GM12878 (cell line): ENCODE data around the gene RYR2. TPM values are rescaled to one million over a fixed set of nuclear protein-coding genes. Genes with fewer than 3 reads are reported as not detected.

ENCODE experiments used
- ATAC-seq: fragments of 200-7000 bp; cut with Tn5 transposase; 3 replicates; pipeline ENCODE4 v1.9.1; 2020; ENCODE audit warnings: mild to moderate bottlenecking, moderate library complexity
- BruUV-seq: library from RNA; stranded (reverse); fragments of 400-500 nt; replicated peaks from 2 replicates; lab custom pipeline; 2021; lab: Mats Ljungman, UMichigan
- CTCF ChIA-PET: fragments of 300-600 bp; sonication (Branson Sonifier 250); formaldehyde crosslinking; extraction: SDS; loops from one replicate; lab custom pipeline; 2021; ENCODE audit warnings: inconsistent platforms; lab: Yijun Ruan, JAX
- POLR2A ChIA-PET: fragments of 350-600 bp; formaldehyde crosslinking; extraction: SDS; loops from one replicate; lab custom pipeline; 2021; ENCODE audit warnings: inconsistent platforms; lab: Charles Lee
- RAD21 ChIA-PET: fragments of 300-600 bp; sonication (Branson Sonifier 250); formaldehyde crosslinking; loops from one replicate; lab custom pipeline; 2023; ENCODE audit warnings: antibody characterized with exemption; ENCODE audit not compliant: unreplicated experiment; lab: Charles Lee
- SMC1A ChIA-PET: fragments of 300-600 bp; sonication (Branson Sonifier 250); formaldehyde crosslinking; loops from one replicate; lab custom pipeline; 2023; ENCODE audit not compliant: unreplicated experiment, uncharacterized antibody; lab: Charles Lee
- DNase-seq: peaks from one replicate; pipeline ENCODE4 v3.0.0-alpha.2; 2011; ENCODE audit warnings: low read depth, low spot score
- FAIRE-seq: peaks from 3 replicates; lab custom pipeline; 2011; peaks lifted over from hg19 to GRCh38; lab: Jason Lieb, UNC
- H2AFZ ChIP-seq: 2 replicates; pipeline ENCODE4 v1.6.0; 2011; ENCODE audit warnings: low read depth, low read length, control low read depth; ENCODE audit not compliant: control insufficient read depth
- H3K27ac ChIP-seq: 2 replicates; pipeline ENCODE4 v1.5.1; 2011; ENCODE audit warnings: control low read depth; ENCODE audit not compliant: control insufficient read depth, insufficient read depth
- H3K27me3 ChIP-seq, 2 experiments: replicated peaks in 1 of 2; 2 replicates each; pipeline versions ENCODE4 v1.6.0 to v1.6.1; 2011; ENCODE audit warnings: low read length in 1 of 2; ENCODE audit not compliant: control insufficient read depth in 2 of 2, insufficient read depth in 2 of 2
- H3K36me3 ChIP-seq, 2 experiments: 2 replicates each; pipeline ENCODE4 v1.5.1; 2011; ENCODE audit warnings: low read length in 1 of 2; ENCODE audit not compliant: control insufficient read depth in 2 of 2, insufficient read depth in 2 of 2
- H3K4me1 ChIP-seq: 2 replicates; pipeline ENCODE4 v1.6.1; 2011; ENCODE audit warnings: mild to moderate bottlenecking, low read length, moderate library complexity, mixed read lengths; ENCODE audit not compliant: control insufficient read depth, insufficient read depth
- H3K4me2 ChIP-seq: 2 replicates; pipeline ENCODE4 v1.6.0; 2011; ENCODE audit warnings: control low read depth; ENCODE audit not compliant: control insufficient read depth, insufficient read depth
- H3K4me3 ChIP-seq: fragments of 200-600 bp; sonication (generic); 2 replicates; pipeline ENCODE4 v1.5.1; 2016
- H3K79me2 ChIP-seq: 2 replicates; pipeline ENCODE4 v1.6.0; 2011; ENCODE audit warnings: low read length; ENCODE audit not compliant: control insufficient read depth, insufficient read depth
- H3K9ac ChIP-seq: 2 replicates; pipeline ENCODE4 v1.8.0; 2011; ENCODE audit warnings: low read length, control low read depth, mixed read lengths; ENCODE audit not compliant: control insufficient read depth, insufficient read depth
- H3K9me3 ChIP-seq: replicated peaks from 3 replicates; pipeline ENCODE4 v1.5.1; 2011; ENCODE audit warnings: mild to moderate bottlenecking, low read length; ENCODE audit not compliant: control insufficient read depth, insufficient read depth
- H4K20me1 ChIP-seq: 2 replicates; pipeline ENCODE4 v1.6.0; 2011; ENCODE audit not compliant: control insufficient read depth, insufficient read depth
- CHD2 ChIP-seq: IDR thresholded peaks from 2 replicates; pipeline ENCODE4 v1.6.1; 2011; ENCODE audit warnings: low read depth, low read length, improper control_type of control experiment, borderline replicate concordance
- CUX1 ChIP-seq: IDR thresholded peaks from 2 replicates; pipeline ENCODE4 v1.6.1; 2012; ENCODE audit warnings: improper control_type of control experiment, low read depth, low read length; ENCODE audit not compliant: insufficient replicate concordance
- E2F8 ChIP-seq: fragments of 450-650 bp; IDR thresholded peaks from 2 replicates; pipeline ENCODE4 v1.6.1; 2018; ENCODE audit warnings: mild to moderate bottlenecking, low read depth, moderate library complexity; ENCODE audit not compliant: partially characterized antibody
- MEF2A ChIP-seq: IDR thresholded peaks from 2 replicates; pipeline ENCODE4 v1.6.1; 2011; ENCODE audit warnings: low read depth, mild to moderate bottlenecking, low read length, moderate library complexity; ENCODE audit not compliant: insufficient read depth
- PKNOX1 ChIP-seq: fragments of 450-650 bp; IDR thresholded peaks from 2 replicates; pipeline ENCODE4 v1.6.1; 2016; ENCODE audit warnings: mild to moderate bottlenecking
- RELA ChIP-seq: fragments of 450-650 bp; IDR thresholded peaks from 2 replicates; pipeline ENCODE4 v1.8.0; 2014; ENCODE audit warnings: borderline replicate concordance; ENCODE audit not compliant: partially characterized antibody
- TCF12 ChIP-seq: IDR thresholded peaks from 2 replicates; pipeline ENCODE4 v1.6.1; 2011; ENCODE audit warnings: low read depth, mild to moderate bottlenecking, low read length
- WRNIP1 ChIP-seq: IDR thresholded peaks from 2 replicates; pipeline ENCODE4 v1.6.1; 2011; ENCODE audit warnings: low read depth, low read length, improper control_type of control experiment, borderline replicate concordance
- YBX1 ChIP-seq: fragments of 450-650 bp; IDR thresholded peaks from 2 replicates; pipeline ENCODE4 v1.6.1; 2016; ENCODE audit warnings: antibody characterized with exemption
- ZBTB4 ChIP-seq: fragments of 450-650 bp; formaldehyde crosslinking; IDR thresholded peaks from 2 replicates; pipeline ENCODE4 v1.4.0; 2022; ENCODE audit warnings: mild to moderate bottlenecking, moderate library complexity
- WGBS: methylation state at CpG from one replicate; pipeline ENCODE4 v1.1.6; 2016; ENCODE audit warnings: low lambda C conversion rate; ENCODE audit not compliant: insufficient replicate concordance, insufficient coverage; ENCODE audit errors: missing lambda C conversion rate; 5-methylcytosine and 5-hydroxymethylcytosine counted together
- in situ Hi-C: fragments of 300-500 bp; cut with MboI; formaldehyde crosslinking; loops from 9 replicates; pipeline ENCODE4 v1.14.3; 2018; ENCODE audit warnings: mixed read lengths
- intact Hi-C: fragments of 100-400 bp; cut with micrococcal nuclease; formaldehyde crosslinking; loops from one replicate; pipeline ENCODE4 v1.14.2; 2022; ENCODE audit not compliant: unreplicated experiment
- polyA plus RNA-seq, 11 experiments: library from polyadenylated mRNA; depleted of rRNA in 4 of 11; unstranded in 6 of 11; stranded (reverse) in 5 of 11; fragments of >200 nt; fragmentation: Nextera tagmentation in 4 of 11; fragmentation: Illumina TruSeq in 1 of 11; extraction: Ambion mirVana in 4 of 11; extraction: Trizol in 1 of 11; gene quantifications; 1 replicate in 1 of 11; 2 replicates in 10 of 11; pipeline versions ENCODE4 v1.2.1 to v1.2.3, GENCODE V29; 2011 to 2016; ENCODE audit warnings: inconsistent platforms in 2 of 11, missing spikeins in 2 of 11, low read depth in 1 of 11
- total RNA-seq, 4 experiments: library from RNA; depleted of rRNA in 3 of 4; stranded (reverse); fragments of >200 nt in 3 of 4; fragmentation: Illumina TruSeq in 1 of 4; extraction: Trizol in 1 of 4; gene quantifications; 2 replicates each; pipeline versions ENCODE4 v1.2.1 to v1.2.3, GENCODE V29; 2013 to 2021

The RYR2 gene
- total and polyA plus RNA-seq, 10 of the 15 experiments (the other 5 are each of a cell fraction or from before 2014, with no cell fraction given), result 0.01 to 0.04 TPM; not detected in 8

GRCh38 chr1:237634922-237635321 lies 592.9 kb downstream of the RYR2 start (continued):
- TF ChIP-seq PKNOX1, result no peak

- POLR2A ChIA-PET, result no interaction called here
- in situ Hi-C loops, result no loop called here
- Histone ChIP-seq H4K20me1 (no peaks in the 10 kb centered on the region), H3K9me3 (no peaks in the 10 kb centered on the region), H3K9ac (no peak overlapping the region), H3K36me3 (no peaks in the 10 kb centered on the region), H3K4me2 (no peak overlapping the region), H3K4me3 (no peak overlapping the region), H3K79me2 (no peaks in the 10 kb centered on the region), H3K27me3 (no peaks in the 10 kb centered on the region), H2AFZ (no peak overlapping the region), H3K4me1 (no peaks in the 10 kb centered on the region), H3K27ac (no peak overlapping the region)
- intact Hi-C loops, result no loop called here
- BruUV-seq, result no TSS peak
- DNase-seq (no peak), FAIRE-seq (no peak), ATAC-seq (no peak)
- WGBS, result 0% methylated on average over 1 of the region's 1 CpG
- RAD21 ChIA-PET, result no interaction called here
- SMC1A ChIA-PET, result no interaction called here
- CTCF ChIA-PET, result no interaction called here
- TF ChIP-seq CHD2, result no peak
- TF ChIP-seq CUX1, result no peak
- TF ChIP-seq TCF12, result no peak
- no peak for TF ChIP-seq E2F8
- TF ChIP-seq WRNIP1, result no peak
- no peak for TF ChIP-seq RELA
- no peak for TF ChIP-seq MEF2A
- no peak for TF ChIP-seq ZBTB4 (CRISPR knock-in tag)
- TF ChIP-seq YBX1, result no peak
Observed at GRCh38 chr1:237638555-237638954, 596.6 kb downstream of the RYR2 start.
